ENCODE data around the gene SULT1E1.

- TF ChIP-seq POLR2A (IDR thresholded peaks at IDR 0.05): no peak
- no peak for TF ChIP-seq CTCF (IDR thresholded peaks at IDR 0.05)
- TF ChIP-seq EP300 (IDR thresholded peaks at IDR 0.05): no peak
Measured at GRCh38 chr4:69811166-69811565, 48.8 kb downstream of the SULT1E1 start.

All from ovary (tissue), 3 donors.